DOHH2 (cell line): ENCODE measurements around the gene FAM171A1.
"Not testable (repeated sequence)": the region's sequence is repeated elsewhere in the genome, so short reads cannot be mapped to it uniquely, and the experiment has no call there.

Experiments
- CTCF ChIP-seq: fragments of 200-600 bp; sonication (generic); IDR thresholded peaks from one replicate; pipeline ENCODE4 v1.5.1; 2014; ENCODE audit warnings: antibody characterized with exemption, mild to moderate bottlenecking, low read depth, low read length; ENCODE audit not compliant: poor library complexity, severe bottlenecking
- EZH2phosphoT487 ChIP-seq: fragments of 200-600 bp; sonication (generic); IDR thresholded peaks from 2 replicates; pipeline ENCODE4 v1.6.1; 2017; ENCODE audit warnings: borderline replicate concordance, mild to moderate bottlenecking, antibody characterized with exemption, low read length, moderate library complexity, mixed read lengths

GRCh38 chr10:15409350-15409749 lies 38.3 kb upstream of the FAM171A1 start:
- not testable (repeated sequence) for TF ChIP-seq CTCF, EZH2phosphoT487
